ENCODE data around the gene STARD3NL.
"Not testable (repeated sequence)": the region's sequence is repeated elsewhere in the genome, so short reads cannot be mapped to it uniquely, and the experiment has no call there.

The STARD3NL gene

DNA sequence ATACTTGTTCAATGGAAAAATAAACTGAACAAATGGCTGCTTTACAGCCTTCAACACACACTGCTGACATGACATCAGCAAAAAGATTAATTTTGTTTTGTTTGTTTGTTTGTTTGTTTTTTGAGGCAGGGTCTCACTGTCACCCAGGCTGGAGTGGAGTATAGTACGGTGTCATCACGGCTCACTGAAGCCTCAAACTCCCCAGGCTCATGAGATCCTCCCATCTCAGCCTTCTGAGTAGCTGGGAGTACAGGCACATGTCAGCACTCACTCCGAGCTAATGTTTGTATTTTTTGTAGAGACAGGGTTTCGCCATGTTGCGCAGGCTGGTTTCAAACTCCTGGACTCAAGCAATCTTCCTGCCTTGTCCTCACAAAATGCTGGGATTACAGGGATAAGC is 84.5 kb downstream of the STARD3NL start:
- TF ChIP-seq, protein P1, sequence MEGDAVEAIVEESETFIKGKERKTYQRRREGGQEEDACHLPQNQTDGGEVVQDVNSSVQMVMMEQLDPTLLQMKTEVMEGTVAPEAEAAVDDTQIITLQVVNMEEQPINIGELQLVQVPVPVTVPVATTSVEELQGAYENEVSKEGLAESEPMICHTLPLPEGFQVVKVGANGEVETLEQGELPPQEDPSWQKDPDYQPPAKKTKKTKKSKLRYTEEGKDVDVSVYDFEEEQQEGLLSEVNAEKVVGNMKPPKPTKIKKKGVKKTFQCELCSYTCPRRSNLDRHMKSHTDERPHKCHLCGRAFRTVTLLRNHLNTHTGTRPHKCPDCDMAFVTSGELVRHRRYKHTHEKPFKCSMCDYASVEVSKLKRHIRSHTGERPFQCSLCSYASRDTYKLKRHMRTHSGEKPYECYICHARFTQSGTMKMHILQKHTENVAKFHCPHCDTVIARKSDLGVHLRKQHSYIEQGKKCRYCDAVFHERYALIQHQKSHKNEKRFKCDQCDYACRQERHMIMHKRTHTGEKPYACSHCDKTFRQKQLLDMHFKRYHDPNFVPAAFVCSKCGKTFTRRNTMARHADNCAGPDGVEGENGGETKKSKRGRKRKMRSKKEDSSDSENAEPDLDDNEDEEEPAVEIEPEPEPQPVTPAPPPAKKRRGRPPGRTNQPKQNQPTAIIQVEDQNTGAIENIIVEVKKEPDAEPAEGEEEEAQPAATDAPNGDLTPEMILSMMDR (IDR thresholded peaks at IDR 0.05; ENCODE audit: low read depth, low read length), result no peak
- no peak for DNase-seq (ENCODE audit: low read depth, low spot score)
- H3K4me3 ChIP-seq (ENCODE audit: low read depth, low read length), result no peak overlapping the region
- in situ Hi-C loops (cut with HindIII; ENCODE audit: low sequenced_read_pairs), result no loop called here

- DNase-seq (ENCODE audit: low read depth, low spot score); in situ Hi-C loops (cut with HindIII; ENCODE audit: low sequenced_read_pairs): not testable (repeated sequence)
Observed at GRCh38 chr7:38263274-38263673, 85.2 kb downstream of the STARD3NL start.

GRCh38 chr7:38264602-38265001 is 86.6 kb downstream of the STARD3NL start:
- DNase-seq (ENCODE audit: low read depth, low spot score); H3K4me3 ChIP-seq (ENCODE audit: low read depth, low read length); in situ Hi-C loops (cut with HindIII; ENCODE audit: low sequenced_read_pairs): not testable (repeated sequence)

More at GRCh38 chr7:38263274-38263673, 85.2 kb downstream of the STARD3NL start:
- H3K4me3 ChIP-seq (ENCODE audit: low read depth, low read length), result not testable (repeated sequence)

DNA sequence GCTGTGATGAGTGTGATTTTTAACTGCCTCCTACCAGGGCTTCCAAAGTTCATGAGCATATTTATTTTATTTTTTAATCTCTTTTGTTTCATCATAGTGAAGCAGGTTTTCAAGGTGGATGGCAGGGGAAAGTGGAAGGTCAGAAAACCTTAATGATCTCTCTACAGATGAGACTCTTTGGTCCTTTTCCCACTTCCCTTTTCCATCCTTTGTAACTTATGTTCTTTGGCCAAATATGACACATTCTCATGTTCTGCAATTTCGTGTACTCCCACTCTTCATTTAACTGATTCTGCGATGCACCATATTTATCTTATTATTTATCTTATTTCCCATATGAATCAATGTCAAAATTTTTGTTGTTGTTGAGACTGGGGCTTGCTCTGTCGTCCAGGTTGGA is 87.9 kb downstream of the STARD3NL start:
- in situ Hi-C loops (cut with HindIII; ENCODE audit: low sequenced_read_pairs); DNase-seq (ENCODE audit: low read depth, low spot score); H3K4me3 ChIP-seq (ENCODE audit: low read depth, low read length): not testable (repeated sequence)

- in situ Hi-C loops (cut with HindIII; ENCODE audit: low sequenced_read_pairs); DNase-seq (ENCODE audit: low read depth, low spot score); H3K4me3 ChIP-seq (ENCODE audit: low read depth, low read length): not testable (repeated sequence)
Observed at GRCh38 chr7:38269704-38270346, 91.8 kb downstream of the STARD3NL start.

DNA sequence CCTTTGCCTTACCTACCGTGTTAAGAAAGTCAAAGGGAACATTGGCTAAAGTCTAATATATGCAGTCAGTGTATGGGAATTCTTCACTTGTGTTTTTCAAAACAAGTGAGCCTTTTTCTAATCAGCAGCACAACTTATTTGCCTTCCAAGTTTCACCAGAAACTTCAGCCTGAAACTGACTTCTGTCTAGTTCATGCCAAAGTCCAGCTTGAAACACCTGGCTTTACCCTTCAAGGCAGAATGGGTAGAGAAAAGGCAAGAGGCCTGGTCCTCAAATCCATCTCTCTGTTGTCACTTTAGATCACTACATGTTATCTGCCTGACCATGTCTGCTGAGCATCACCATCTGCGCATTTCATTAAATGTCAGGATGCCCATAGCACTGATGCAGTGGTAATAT is 92.4 kb downstream of the STARD3NL start:
- H3K4me3 ChIP-seq (ENCODE audit: low read depth, low read length); DNase-seq (ENCODE audit: low read depth, low spot score); in situ Hi-C loops (cut with HindIII; ENCODE audit: low sequenced_read_pairs): not testable (repeated sequence)

- TF ChIP-seq, protein P1 (IDR thresholded peaks at IDR 0.05; ENCODE audit: low read depth, low read length), result no peak
- no peak for DNase-seq (ENCODE audit: low read depth, low spot score)
- H3K4me3 ChIP-seq (ENCODE audit: low read depth, low read length), result no peak within 1 kb of the TSS
- in situ Hi-C loops (cut with HindIII; ENCODE audit: low sequenced_read_pairs), result no loop called here
Observed at GRCh38 chr7:38273286-38273995, 95.4 kb downstream of the STARD3NL start, which contains the start of gene TARP. TARP (minus strand) TSS chr7:38273636.

- in situ Hi-C loops (cut with HindIII; ENCODE audit: low sequenced_read_pairs), result no loop called here
- no peak for DNase-seq (ENCODE audit: low read depth, low spot score)
- H3K4me3 ChIP-seq (ENCODE audit: low read depth, low read length), result no peak overlapping the region
- TF ChIP-seq, protein P1 (IDR thresholded peaks at IDR 0.05; ENCODE audit: low read depth, low read length), result no peak
Observed at GRCh38 chr7:38274486-38274885, 96.4 kb downstream of the STARD3NL start.

DNA sequence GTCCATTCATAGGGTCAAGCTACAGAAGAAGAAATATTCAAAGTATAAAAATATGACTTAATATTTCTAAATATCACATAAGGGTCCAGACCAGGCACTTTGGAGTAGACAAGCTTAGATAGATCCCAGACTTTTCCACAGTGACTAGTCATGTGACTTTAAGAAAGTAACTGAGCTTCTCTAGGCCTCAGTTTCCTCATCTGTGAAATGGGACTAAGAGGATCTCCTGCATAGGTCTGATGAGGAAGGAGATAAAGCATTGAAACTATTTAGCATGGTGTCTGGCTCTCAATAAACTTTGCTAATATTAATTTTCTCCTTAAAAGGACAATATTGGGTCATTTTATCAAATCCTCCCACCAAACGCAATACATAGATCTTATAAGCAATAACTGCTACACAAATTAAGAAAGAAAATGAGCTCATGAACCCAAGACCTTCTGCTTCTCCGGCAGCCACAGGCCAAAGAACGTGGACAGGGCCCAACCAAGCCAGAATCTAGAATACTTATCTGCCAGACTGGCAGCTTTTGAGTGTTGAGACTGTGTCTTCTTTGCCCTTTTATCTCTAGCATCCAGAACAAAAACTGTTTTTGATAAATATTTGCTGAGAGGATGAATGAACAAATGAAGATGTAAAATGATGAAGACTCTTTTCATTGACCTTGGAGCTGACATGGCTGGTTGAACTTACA is 97.0 kb downstream of the STARD3NL start:
- in situ Hi-C loops (cut with HindIII; ENCODE audit: low sequenced_read_pairs), result no loop called here
- TF ChIP-seq, protein P1 (IDR thresholded peaks at IDR 0.05; ENCODE audit: low read depth, low read length), result no peak
- DNase-seq (ENCODE audit: low read depth, low spot score), result no peak
- no peak overlapping the region for H3K4me3 ChIP-seq (ENCODE audit: low read depth, low read length)
